GM12875 (cell line): ENCODE results near the gene EIF2S1.
"Not testable (repeated sequence)": the region's sequence is repeated elsewhere in the genome, so short reads cannot be mapped to it uniquely, and the experiment has no call there.

Experiments
- H3K4me3 ChIP-seq: one replicate; pipeline ENCODE4 v1.5.1; 2011; ENCODE audit warnings: low read depth, low read length, control low read depth
- CTCF ChIP-seq: IDR thresholded peaks from 2 replicates; pipeline ENCODE4 v1.5.1; 2011; ENCODE audit warnings: low read depth, mild to moderate bottlenecking, control low read depth, inconsistent platforms, low read length, moderate library complexity, borderline replicate concordance; ENCODE audit not compliant: insufficient read depth

The EIF2S1 gene

GRCh38 chr14:67359775-67360469 lies at the start of gene EIF2S1, which contains the start of gene ATP6V1D:
TSS of gene EIF2S1 (plus strand) at chr14:67360328. CDS start at chr14:67364768, 4,440 bp downstream.
TSS of gene ATP6V1D (minus strand) at chr14:67359804. CDS start at chr14:67359698, 106 bp downstream.
- peak; percentile 90 for TF ChIP-seq CTCF
- peak within 1 kb of the TSS; percentile 98 for H3K4me3 ChIP-seq

GRCh38 chr14:67311868-67312267 lies 48.3 kb upstream of the EIF2S1 start:
- no peak for TF ChIP-seq CTCF
- H3K4me3 ChIP-seq: no peak overlapping the region

- no peak overlapping the region for H3K4me3 ChIP-seq
- no peak for TF ChIP-seq CTCF
These were observed 47.0 kb upstream of the EIF2S1 start for GRCh38 chr14:67313153-67313552.

- no peak for TF ChIP-seq CTCF
These were observed 42.3 kb upstream of the EIF2S1 start for GRCh38 chr14:67317822-67318221.

GRCh38 chr14:67319142-67319541 lies 41.0 kb upstream of the EIF2S1 start:
- no peak overlapping the region for H3K4me3 ChIP-seq
- TF ChIP-seq CTCF: no peak

More at GRCh38 chr14:67317822-67318221, 42.3 kb upstream of the EIF2S1 start:
- no peak overlapping the region for H3K4me3 ChIP-seq

GRCh38 chr14:67329666-67330065 lies 30.5 kb upstream of the EIF2S1 start:
- not testable (repeated sequence) for H3K4me3 ChIP-seq

GRCh38 chr14:67331368-67332125 lies 28.6 kb upstream of the EIF2S1 start:
- no peak overlapping the region for H3K4me3 ChIP-seq
- TF ChIP-seq CTCF: no peak
